ENCODE measurements around the gene ZFPM1. TPM values are rescaled to one million over a fixed set of nuclear protein-coding genes. Genes with fewer than 3 reads are reported as not detected.
"Not testable (repeated sequence)": the region's sequence is repeated elsewhere in the genome, so short reads cannot be mapped to it uniquely, and the experiment has no call there.

ZFPM1 gene
- total RNA-seq, 1 donor from 2014 or later, result 35.0 TPM

DNA sequence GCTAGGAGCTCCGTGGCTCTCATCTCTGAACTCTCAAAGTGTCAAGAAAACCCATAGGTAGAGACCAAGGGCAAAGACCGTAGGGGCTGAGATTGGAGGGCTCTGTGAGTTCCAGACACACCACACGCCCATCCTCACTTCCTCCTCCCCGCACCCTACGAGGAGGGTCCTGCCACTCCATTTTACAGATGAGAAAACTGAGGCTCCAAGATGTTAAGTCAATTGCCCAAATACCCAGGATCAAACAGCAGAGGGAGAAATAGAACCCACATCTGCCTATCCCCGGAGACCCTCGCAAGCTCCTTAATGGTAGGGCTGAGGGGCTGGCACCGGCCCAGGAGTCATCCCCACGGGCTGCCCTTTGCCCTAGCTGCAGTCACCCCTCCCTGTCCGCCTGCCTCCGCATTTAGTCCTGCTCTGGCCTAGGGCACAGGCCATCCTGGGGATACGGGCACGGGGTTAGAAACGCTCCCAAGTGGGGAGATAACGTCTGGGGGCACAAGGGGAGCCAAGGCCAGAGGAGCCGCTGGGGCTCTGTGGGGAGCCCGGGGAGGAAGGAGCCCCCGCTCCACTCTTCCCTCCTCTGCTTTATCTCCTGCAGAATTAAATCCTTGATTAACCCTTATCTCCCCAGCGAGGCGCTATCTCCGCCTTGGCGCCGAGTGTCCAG, 63.0 kb downstream of the ZFPM1 start:
- no peak for ATAC-seq (ENCODE audit: low read depth)
- CTCF ChIA-PET, result interaction anchor here (1.3 kb wide), 1 partner anchor 72 kb away, joined by 3 read pairs; no protein-coding TSS in a partner anchor
- no peak overlapping the region for H3K27ac Mint-ChIP-seq

DNA sequence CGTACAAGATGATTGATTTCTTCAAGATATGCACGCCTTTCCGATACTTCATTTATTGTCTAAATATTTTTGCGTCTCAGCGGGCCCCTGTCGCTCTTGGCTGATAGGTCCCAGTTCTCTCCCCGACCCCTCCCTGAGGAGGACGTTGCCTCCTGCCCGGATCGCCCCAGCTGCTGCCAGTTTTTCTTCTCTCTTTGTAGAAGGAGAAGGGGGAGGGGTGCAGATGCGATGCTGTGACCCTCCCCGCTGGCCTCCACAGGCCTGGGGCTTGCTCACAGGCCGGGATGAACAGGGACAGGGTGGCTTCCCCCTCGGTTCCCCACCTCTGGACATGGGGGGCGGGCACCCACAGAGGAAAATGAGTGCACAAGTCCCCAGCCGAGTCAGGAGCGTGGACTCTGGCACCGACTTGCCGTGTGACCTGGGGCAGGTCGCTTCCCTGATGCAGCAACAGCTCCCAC, 63.6 kb downstream of the ZFPM1 start:
- Mint-ChIP-seq H3K36me3 (ENCODE audit: low read depth) (peaks cover 8% of the 10 kb centered on the region), H3K27ac (no peak overlapping the region), H3K27me3 (no peaks in the 10 kb centered on the region), H3K4me3 (no peak overlapping the region), H3K9me3 (no peaks in the 10 kb centered on the region), H3K4me1 (no peaks in the 10 kb centered on the region)
- CTCF ChIA-PET, result no interaction called here
- intact Hi-C loops (cut with micrococcal nuclease), result loop anchor here (5.0 kb wide), 1 partner anchor 34 kb away; no protein-coding TSS in a partner anchor
- ATAC-seq (ENCODE audit: low read depth) (no peak), DNase-seq (no peak)
- TF ChIP-seq, protein P1, sequence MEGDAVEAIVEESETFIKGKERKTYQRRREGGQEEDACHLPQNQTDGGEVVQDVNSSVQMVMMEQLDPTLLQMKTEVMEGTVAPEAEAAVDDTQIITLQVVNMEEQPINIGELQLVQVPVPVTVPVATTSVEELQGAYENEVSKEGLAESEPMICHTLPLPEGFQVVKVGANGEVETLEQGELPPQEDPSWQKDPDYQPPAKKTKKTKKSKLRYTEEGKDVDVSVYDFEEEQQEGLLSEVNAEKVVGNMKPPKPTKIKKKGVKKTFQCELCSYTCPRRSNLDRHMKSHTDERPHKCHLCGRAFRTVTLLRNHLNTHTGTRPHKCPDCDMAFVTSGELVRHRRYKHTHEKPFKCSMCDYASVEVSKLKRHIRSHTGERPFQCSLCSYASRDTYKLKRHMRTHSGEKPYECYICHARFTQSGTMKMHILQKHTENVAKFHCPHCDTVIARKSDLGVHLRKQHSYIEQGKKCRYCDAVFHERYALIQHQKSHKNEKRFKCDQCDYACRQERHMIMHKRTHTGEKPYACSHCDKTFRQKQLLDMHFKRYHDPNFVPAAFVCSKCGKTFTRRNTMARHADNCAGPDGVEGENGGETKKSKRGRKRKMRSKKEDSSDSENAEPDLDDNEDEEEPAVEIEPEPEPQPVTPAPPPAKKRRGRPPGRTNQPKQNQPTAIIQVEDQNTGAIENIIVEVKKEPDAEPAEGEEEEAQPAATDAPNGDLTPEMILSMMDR (IDR thresholded peaks at IDR 0.05), result no peak
- POLR2A ChIA-PET, result interaction anchor here (0.5 kb wide), 1 partner anchor 641 kb away, joined by 3 read pairs; no protein-coding TSS in a partner anchor

More for the DNA sequence above, 63.0 kb downstream of the ZFPM1 start:
- Mint-ChIP-seq H3K36me3 (ENCODE audit: low read depth) (peaks cover 8% of the 10 kb centered on the region), H3K4me1 (no peaks in the 10 kb centered on the region), H3K9me3 (no peaks in the 10 kb centered on the region), H3K27me3 (no peaks in the 10 kb centered on the region), H3K4me3 (no peak overlapping the region)
- intact Hi-C loops (cut with micrococcal nuclease), result loop anchor here (5.0 kb wide), 1 partner anchor 34 kb away; no protein-coding TSS in a partner anchor
- no peak for DNase-seq
- POLR2A ChIA-PET, result no interaction called here
- TF ChIP-seq, protein P1 (IDR thresholded peaks at IDR 0.05), result no peak

DNA sequence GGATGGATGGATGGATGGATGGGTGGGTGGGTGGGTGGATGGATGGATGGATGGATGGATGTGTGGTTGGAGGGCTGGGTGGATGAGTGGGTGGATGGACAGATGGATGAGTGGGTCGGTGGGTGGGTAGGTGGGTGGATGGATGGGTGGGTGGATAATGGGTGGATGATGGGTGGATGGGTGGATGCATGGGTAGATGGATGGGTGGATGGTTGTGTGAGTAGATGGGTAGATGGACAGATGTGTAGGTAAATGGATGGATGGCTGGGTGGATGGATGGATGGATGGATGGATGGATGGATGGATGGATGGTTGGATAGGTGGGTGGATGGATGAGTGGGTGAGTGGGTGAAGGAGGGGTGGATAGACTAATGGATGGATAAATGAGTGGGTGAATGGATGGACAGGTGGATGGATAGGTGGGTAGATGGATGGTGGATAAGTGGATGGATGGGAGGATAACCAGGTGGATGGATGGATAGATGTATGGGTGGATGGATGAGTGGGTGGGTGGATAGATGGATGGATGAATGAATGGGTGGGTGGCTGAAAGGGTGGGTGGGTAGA, 64.2 kb downstream of the ZFPM1 start:
- peaks cover 10% of the 10 kb centered on the region for H3K36me3 Mint-ChIP-seq (ENCODE audit: low read depth)
- CTCF ChIA-PET; H3K9me3 Mint-ChIP-seq; H3K27ac Mint-ChIP-seq; DNase-seq; H3K4me1 Mint-ChIP-seq; H3K27me3 Mint-ChIP-seq; ATAC-seq (ENCODE audit: low read depth); H3K4me3 Mint-ChIP-seq: not testable (repeated sequence)
- intact Hi-C loops (cut with micrococcal nuclease), result loop anchor here (5.0 kb wide), 1 partner anchor 35 kb away; no protein-coding TSS in a partner anchor
- POLR2A ChIA-PET, result interaction anchor here (0.5 kb wide), 1 partner anchor 642 kb away, joined by 3 read pairs; no protein-coding TSS in a partner anchor

DNA sequence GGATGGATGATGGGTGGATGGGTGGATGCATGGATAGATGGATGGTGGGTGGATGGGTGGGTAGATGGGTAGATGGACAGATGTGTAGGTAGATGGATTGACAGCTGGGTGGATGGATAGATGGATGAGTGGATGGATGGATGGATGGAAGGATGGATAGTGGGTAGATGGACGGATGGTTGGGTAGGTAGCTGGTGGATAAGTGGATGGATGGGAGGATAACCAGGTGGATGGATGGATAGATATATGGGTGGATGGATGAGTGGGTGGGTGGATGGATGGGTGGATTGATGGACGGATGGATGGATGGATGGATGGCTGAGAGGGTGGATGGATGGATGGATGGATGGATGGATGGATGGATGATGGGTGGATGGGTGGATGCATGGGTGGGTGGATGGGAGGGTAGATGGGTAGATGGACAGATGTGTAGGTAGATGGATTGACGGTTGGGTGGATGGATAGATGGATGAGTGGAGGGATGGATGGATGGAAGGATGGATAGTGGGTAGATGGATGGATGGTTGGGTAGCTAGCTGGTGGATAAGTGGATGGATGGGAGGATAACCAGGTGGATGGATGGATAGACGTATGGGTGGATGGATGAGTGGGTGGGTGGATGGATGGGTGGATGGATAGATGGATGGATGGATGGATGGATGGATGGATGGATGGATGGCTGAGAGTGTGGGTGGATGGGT, 65.5 kb downstream of the ZFPM1 start:
- H3K27me3 Mint-ChIP-seq, result not testable (repeated sequence)

DNA sequence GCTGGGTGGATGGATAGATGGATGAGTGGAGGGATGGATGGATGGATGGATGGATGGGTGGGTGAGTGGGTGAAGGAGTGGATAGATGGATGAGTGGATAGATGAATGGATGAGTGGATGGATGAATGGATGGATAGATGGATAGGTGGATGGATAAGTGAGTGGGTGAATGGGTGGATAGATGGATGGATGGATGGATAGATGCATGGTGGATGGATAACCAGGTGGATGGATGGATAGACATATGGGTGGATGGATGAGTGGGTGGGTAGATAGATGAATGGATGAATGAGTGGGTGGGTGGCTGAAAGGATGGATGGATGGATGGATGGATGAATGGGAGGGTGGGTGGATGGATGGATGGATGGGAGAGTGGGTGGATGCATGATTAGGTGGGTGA, 66.2 kb downstream of the ZFPM1 start:
- H3K4me1 Mint-ChIP-seq, result no peaks in the 10 kb centered on the region
- DNase-seq, result no peak
- no peaks in the 10 kb centered on the region for H3K27me3 Mint-ChIP-seq
- no peaks in the 10 kb centered on the region for H3K9me3 Mint-ChIP-seq
- TF ChIP-seq, protein P1 (IDR thresholded peaks at IDR 0.05), result no peak
- H3K4me3 Mint-ChIP-seq, result no peak overlapping the region
- H3K36me3 Mint-ChIP-seq (ENCODE audit: low read depth), result peaks cover 9% of the 10 kb centered on the region
- H3K27ac Mint-ChIP-seq, result no peak overlapping the region
- ChIA-PET CTCF (no interaction called here), POLR2A (no interaction called here)
- ATAC-seq (ENCODE audit: low read depth), result no peak
- intact Hi-C loops (cut with micrococcal nuclease), result loop anchor here (5.0 kb wide), 1 partner anchor 37 kb away; no protein-coding TSS in a partner anchor

More for the DNA sequence above, 65.5 kb downstream of the ZFPM1 start:
- H3K9me3 Mint-ChIP-seq; H3K4me1 Mint-ChIP-seq; ATAC-seq (ENCODE audit: low read depth); DNase-seq; POLR2A ChIA-PET; H3K4me3 Mint-ChIP-seq; H3K27ac Mint-ChIP-seq; CTCF ChIA-PET: not testable (repeated sequence)
- H3K36me3 Mint-ChIP-seq (ENCODE audit: low read depth), result peaks cover 10% of the 10 kb centered on the region
- intact Hi-C loops (cut with micrococcal nuclease), result loop anchor here (5.0 kb wide), 1 partner anchor 36 kb away; no protein-coding TSS in a partner anchor
